CD8-positive, alpha-beta memory T cell (primary cell): ENCODE results near the gene DEDD. TPM values are rescaled to one million over a fixed set of nuclear protein-coding genes. Genes with fewer than 3 reads are reported as not detected.
"Not testable (repeated sequence)": the region's sequence is repeated elsewhere in the genome, so short reads cannot be mapped to it uniquely, and the experiment has no call there.

Experiments used
- CTCF ChIA-PET: fragments of 350-600 bp; sonication (Branson Sonifier 250); formaldehyde crosslinking; loops from one replicate; lab custom pipeline; 2021; ENCODE audit warnings: antibody characterized with exemption; lab: Charles Lee
- POLR2A ChIA-PET: fragments of 350-600 bp; sonication (Branson Sonifier 250); formaldehyde crosslinking; loops from one replicate; lab custom pipeline; 2021; ENCODE audit warnings: antibody characterized with exemption; lab: Charles Lee
- DNase-seq, 5 donors: peaks; one replicate each; pipeline versions ENCODE4 v3.0.0 to v3.0.0-alpha.2; 2020 to 2022; ENCODE audit warnings: mixed read lengths in 1 of 5
- H3K27ac ChIP-seq: one replicate; pipeline ENCODE4 v1.7.0; 2013; ENCODE audit warnings: low read depth, mild to moderate bottlenecking, low read length, moderate library complexity
- H3K27me3 ChIP-seq: 2 replicates; pipeline ENCODE4 v1.7.0; 2013; ENCODE audit warnings: low read length, mild to moderate bottlenecking; ENCODE audit not compliant: insufficient read depth, poor library complexity, severe bottlenecking
- H3K36me3 ChIP-seq: 2 replicates; pipeline ENCODE4 v1.7.0; 2013; ENCODE audit warnings: mild to moderate bottlenecking, low read length, moderate library complexity; ENCODE audit not compliant: insufficient read depth
- H3K4me1 ChIP-seq: 2 replicates; pipeline ENCODE4 v1.7.0; 2013; ENCODE audit warnings: mild to moderate bottlenecking, low read length, moderate library complexity; ENCODE audit not compliant: insufficient read depth
- H3K4me3 ChIP-seq: 2 replicates; pipeline ENCODE4 v1.7.0; 2013; ENCODE audit warnings: mild to moderate bottlenecking, low read length
- H3K9me3 ChIP-seq: 2 replicates; pipeline ENCODE4 v1.7.0; 2013; ENCODE audit warnings: mild to moderate bottlenecking, low read length
- H3K27ac Mint-ChIP-seq, 8 donors: one replicate each; pipeline ENCODE4 v1.8.0; 2020 to 2021; ENCODE audit warnings: mixed read lengths in 8 of 8, mild to moderate bottlenecking in 6 of 8, inconsistent platforms in 3 of 8, moderate library complexity in 3 of 8
- H3K27me3 Mint-ChIP-seq, 2 donors: one replicate each; pipeline ENCODE4 v1.8.0; 2020 to 2021; ENCODE audit warnings: mixed read lengths in 2 of 2, mild to moderate bottlenecking in 1 of 2, moderate library complexity in 1 of 2
- H3K36me3 Mint-ChIP-seq, 3 donors: one replicate each; pipeline ENCODE4 v1.8.0; 2020 to 2021; ENCODE audit warnings: mixed read lengths in 3 of 3, inconsistent platforms in 1 of 3, mild to moderate bottlenecking in 1 of 3
- H3K4me1 Mint-ChIP-seq, 3 donors: one replicate each; pipeline ENCODE4 v1.8.0; 2020 to 2021; ENCODE audit warnings: mixed read lengths in 3 of 3, inconsistent platforms in 1 of 3, mild to moderate bottlenecking in 1 of 3
- H3K4me3 Mint-ChIP-seq, 7 donors: one replicate each; pipeline ENCODE4 v1.8.0; 2020 to 2021; ENCODE audit warnings: mixed read lengths in 7 of 7, mild to moderate bottlenecking in 6 of 7, moderate library complexity in 4 of 7, inconsistent platforms in 2 of 7
- H3K9me3 Mint-ChIP-seq, 5 donors: one replicate each; pipeline ENCODE4 v1.8.0; 2020 to 2022; ENCODE audit warnings: mixed read lengths in 5 of 5, mild to moderate bottlenecking in 3 of 5, moderate library complexity in 2 of 5, inconsistent platforms in 1 of 5
- polyA plus RNA-seq: library from polyadenylated mRNA; unstranded; fragments of 300-500 nt; fragmentation: Illumina TruSeq; gene quantifications from one replicate; pipeline ENCODE4 v1.2.3, GENCODE V29; 2021
- total RNA-seq, 2 experiments: library from RNA; stranded (reverse); gene quantifications; one replicate each; pipeline ENCODE4 v1.2.3, GENCODE V29; 2021

Gene DEDD
- total and polyA plus RNA-seq, 3 experiments from 2014 or later, result 30.0 to 41.9 (median 41.0) TPM

- Mint-ChIP-seq H3K4me1 (peaks cover 37 to 44% (median 38%) of the 10 kb centered on the region in 3 donors), H3K9me3 (no peaks in the 10 kb centered on the region), H3K27me3 (no peaks in the 10 kb centered on the region), H3K27ac (peak overlapping the region in 4 of 8 donors; percentile 8 to 70 (median 47)), H3K4me3 (peak overlapping the region in 1 of 7 donors; percentile 63), H3K36me3 (peaks cover 0 to 82% (median 13%) of the 10 kb centered on the region in 3 donors)
- Histone ChIP-seq H3K27me3 (no peaks in the 10 kb centered on the region), H3K4me3 (no peak overlapping the region), H3K36me3 (peaks cover 37% of the 10 kb centered on the region), H3K27ac (no peak overlapping the region), H3K4me1 (peaks cover 34% of the 10 kb centered on the region), H3K9me3 (no peaks in the 10 kb centered on the region)
- POLR2A ChIA-PET, result no interaction called here
- CTCF ChIA-PET, result interaction anchor here (0.9 kb wide), 1 partner anchor 14 kb away, joined by 3 read pairs; no protein-coding TSS in a partner anchor
- no peak for DNase-seq
Measured at GRCh38 chr1:161122967-161123366, 9.5 kb downstream of the DEDD start.

- CTCF ChIA-PET, result interaction anchor here (0.9 to 1.1 kb wide), 2 partner anchors 13 to 76 kb away, joined by 3 read pairs; partner anchors contain the start of gene USF1
- Mint-ChIP-seq H3K9me3 (no peaks in the 10 kb centered on the region), H3K36me3 (peaks cover 0 to 78% (median 13%) of the 10 kb centered on the region in 3 donors), H3K27me3 (no peaks in the 10 kb centered on the region), H3K27ac (peak overlapping the region in 5 of 8 donors; percentile 19 to 68 (median 38)), H3K4me3 (no peak overlapping the region), H3K4me1 (peaks cover 31 to 44% (median 34%) of the 10 kb centered on the region in 3 donors)
- Histone ChIP-seq H3K27ac (no peak overlapping the region), H3K4me1 (peaks cover 31% of the 10 kb centered on the region), H3K4me3 (no peak overlapping the region), H3K36me3 (peaks cover 33% of the 10 kb centered on the region), H3K9me3 (no peaks in the 10 kb centered on the region), H3K27me3 (no peaks in the 10 kb centered on the region)
- POLR2A ChIA-PET, result interaction anchor here (0.7 to 1.0 kb wide), 2 partner anchors 9 to 32 kb away, joined by 3 read pairs; partner anchors contain the start of gene UFC1
- no peak for DNase-seq
Measured at GRCh38 chr1:161121834-161122233, 10.6 kb downstream of the DEDD start.

DNA sequence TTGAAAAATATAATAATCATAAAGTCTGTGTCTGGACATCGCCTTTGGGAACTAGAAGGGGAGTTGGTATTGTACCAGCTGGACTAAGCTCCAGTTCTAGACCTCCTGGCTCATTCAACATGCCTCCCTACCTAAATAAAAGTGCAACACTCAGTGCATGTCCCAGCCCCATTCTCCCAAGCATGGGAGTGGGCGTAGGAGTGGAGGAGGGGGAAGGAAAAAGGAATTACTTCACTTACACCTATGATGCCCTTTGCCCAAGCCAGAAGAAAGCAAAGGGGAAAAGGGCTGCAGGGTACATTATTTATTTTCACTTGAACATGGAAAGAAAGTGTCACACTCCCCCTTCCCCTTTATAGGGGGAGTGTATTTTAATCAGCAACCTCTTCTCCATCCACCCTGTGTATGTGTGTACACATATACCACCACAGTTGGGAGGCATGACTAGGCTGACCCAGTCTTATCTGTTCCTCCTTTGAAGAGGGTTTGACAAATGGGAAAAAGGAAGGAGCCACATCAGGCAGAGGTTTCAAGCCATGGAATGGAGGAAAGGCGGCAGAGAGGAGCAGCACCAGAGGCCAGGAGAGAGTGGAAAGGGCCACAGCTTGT, 11.3 kb downstream of the DEDD start:
- no peak overlapping the region for H3K4me3 ChIP-seq
- peaks cover 30% of the 10 kb centered on the region for H3K36me3 ChIP-seq
- Mint-ChIP-seq H3K4me3 (no peak overlapping the region), H3K27ac (peak overlapping the region in 5 of 8 donors; percentile 19 to 91 (median 51)), H3K27me3 (no peaks in the 10 kb centered on the region), H3K36me3 (peaks cover 0 to 76% (median 9%) of the 10 kb centered on the region in 3 donors), H3K9me3 (no peaks in the 10 kb centered on the region), H3K4me1 (peaks cover 33 to 47% (median 36%) of the 10 kb centered on the region in 3 donors)
- no peaks in the 10 kb centered on the region for H3K27me3 ChIP-seq
- peaks cover 35% of the 10 kb centered on the region for H3K4me1 ChIP-seq
- no peaks in the 10 kb centered on the region for H3K9me3 ChIP-seq
- ChIA-PET POLR2A (interaction anchor here (1.0 kb wide), 1 partner anchor 9 kb away, joined by 3 read pairs; no protein-coding TSS in a partner anchor), CTCF (interaction anchor here (0.6 to 1.1 kb wide), 2 partner anchors 75 to 98 kb away, joined by 3 to 4 read pairs; partner anchors contain the start of gene USF1)
- H3K27ac ChIP-seq, result no peak overlapping the region
- DNase-seq, result no peak

- POLR2A ChIA-PET, result no interaction called here
- H3K36me3 ChIP-seq, result peaks cover 28% of the 10 kb centered on the region
- H3K4me1 ChIP-seq, result peaks cover 49% of the 10 kb centered on the region
- H3K4me1 Mint-ChIP-seq, result peaks cover 44 to 59% (median 49%) of the 10 kb centered on the region in 3 donors
- CTCF ChIA-PET, result interaction anchor here (1.5 kb wide), 1 partner anchor 14 kb away, joined by 4 read pairs; no protein-coding TSS in a partner anchor
- peak overlapping the region; percentile 98 for H3K4me3 ChIP-seq
- peak overlapping the region; percentile 91 to 99 (median 96) for H3K27ac Mint-ChIP-seq
- peak overlapping the region; percentile 98 for H3K27ac ChIP-seq
- H3K27me3 Mint-ChIP-seq, result no peaks in the 10 kb centered on the region
- DNase-seq, result peak; percentile 38 to 78 (median 64)
- H3K27me3 ChIP-seq, result no peaks in the 10 kb centered on the region
- no peaks in the 10 kb centered on the region for H3K9me3 Mint-ChIP-seq
- H3K9me3 ChIP-seq, result no peaks in the 10 kb centered on the region
- H3K36me3 Mint-ChIP-seq, result peaks cover 0 to 66% (median 7%) of the 10 kb centered on the region in 3 donors
- peak overlapping the region; percentile 78 to 98 (median 93) for H3K4me3 Mint-ChIP-seq
Measured at GRCh38 chr1:161119092-161119903, 13.2 kb downstream of the DEDD start.

DNA sequence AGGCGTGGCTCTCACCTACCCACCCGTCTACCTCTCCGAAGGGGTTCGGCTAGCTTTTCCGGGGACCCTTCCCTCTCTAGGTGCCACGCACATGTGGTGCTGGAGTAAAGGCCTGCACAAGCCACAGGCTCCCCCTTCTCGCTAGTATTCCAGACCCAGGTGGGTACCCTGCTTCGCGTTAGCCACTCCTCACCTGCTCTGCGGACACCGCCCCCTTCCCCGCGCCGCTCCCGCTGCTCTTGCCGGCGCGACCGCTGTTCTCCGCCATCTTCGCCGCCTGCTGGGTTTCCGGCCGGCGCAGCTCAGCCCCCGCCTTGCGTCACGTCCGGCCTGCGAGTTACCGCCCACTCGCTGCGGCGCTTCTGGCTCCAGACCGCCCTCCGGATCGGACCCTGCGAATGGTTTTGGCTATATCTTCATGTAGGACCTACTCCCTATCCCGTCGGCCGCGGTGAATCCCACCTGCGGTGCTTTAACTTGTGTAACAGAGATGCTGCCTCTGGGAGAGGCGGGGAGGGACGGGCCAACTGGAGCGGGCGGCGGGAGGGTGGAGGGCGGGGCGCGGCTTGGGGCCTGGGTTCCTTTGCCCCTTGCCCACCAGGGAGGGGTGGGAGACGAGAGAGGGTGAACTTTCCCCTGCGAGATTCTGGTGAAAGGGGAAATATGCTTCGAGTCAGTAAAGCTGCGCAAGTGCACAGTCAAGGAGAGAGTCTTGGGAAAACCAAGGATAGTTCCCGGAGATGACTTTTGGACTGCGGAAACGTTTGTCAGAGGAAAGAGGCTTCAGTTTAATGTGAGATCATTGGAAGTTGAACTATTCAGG, 14.5 kb downstream of the DEDD start, which contains the start of the genes NIT1 and PFDN2:
NIT1 (plus strand) TSS at position 347 of the 823 bp plus-strand sequence; CDS start at position 419, 72 bp downstream.
PFDN2 (minus strand) TSS at position 279 of the 823 bp plus-strand sequence; CDS start at position 268, 11 bp downstream.
- ChIA-PET POLR2A (interaction anchor here (0.6 to 2.3 kb wide), 9 partner anchors 14 to 856 kb away, joined by 3 to 11 read pairs (median 3); partner anchors contain the start of genes ARHGAP30, DCAF8, DEDD and KLHDC9), CTCF (interaction anchor here (0.6 to 2.3 kb wide), 12 partner anchors 15 to 263 kb away, joined by 3 to 7 read pairs (median 4); partner anchors contain the start of genes DEDD, KLHDC9, TSTD1 and USF1)
- no peaks in the 10 kb centered on the region for H3K27me3 ChIP-seq
- Mint-ChIP-seq H3K4me3 (peak within 1 kb of the TSS; percentile 92 to 98 (median 94)), H3K27me3 (no peaks in the 10 kb centered on the region), H3K4me1 (peaks cover 57 to 72% (median 62%) of the 10 kb centered on the region in 3 donors), H3K36me3 (peaks cover 0 to 60% (median 6%) of the 10 kb centered on the region in 3 donors), H3K9me3 (no peaks in the 10 kb centered on the region), H3K27ac (peak within 1 kb of the TSS; percentile 91 to 98 (median 96))
- H3K4me1 ChIP-seq, result peaks cover 53% of the 10 kb centered on the region
- peak within 1 kb of the TSS; percentile 98 for H3K4me3 ChIP-seq
- peak within 1 kb of the TSS; percentile 98 for H3K27ac ChIP-seq
- peaks cover 23% of the 10 kb centered on the region for H3K36me3 ChIP-seq
- peak; percentile 76 to 89 (median 83) for DNase-seq
- no peaks in the 10 kb centered on the region for H3K9me3 ChIP-seq

- DNase-seq, H3K9me3 Mint-ChIP-seq, H3K4me3 ChIP-seq, H3K9me3 ChIP-seq, H3K27me3 ChIP-seq, H3K27ac ChIP-seq, H3K36me3 ChIP-seq, H3K27me3 Mint-ChIP-seq: not testable (repeated sequence)
- ChIA-PET CTCF (interaction anchor here (2.3 kb wide), 1 partner anchor 16 kb away, joined by 5 read pairs; no protein-coding TSS in a partner anchor), POLR2A (interaction anchor here (2.3 kb wide), 1 partner anchor 38 kb away, joined by 5 read pairs; the partner anchor contains the start of gene UFC1)
- H3K4me1 Mint-ChIP-seq, result peaks cover 70 to 88% (median 78%) of the 10 kb centered on the region in 3 donors
- peak overlapping the region; percentile 11 to 95 (median 93) for H3K4me3 Mint-ChIP-seq
- H3K36me3 Mint-ChIP-seq, result peaks cover 0 to 44% (median 5%) of the 10 kb centered on the region in 3 donors
- peaks cover 53% of the 10 kb centered on the region for H3K4me1 ChIP-seq
- H3K27ac Mint-ChIP-seq, result peak overlapping the region in 5 of 8 donors; percentile 21 to 95 (median 80)
Measured at GRCh38 chr1:161115961-161116360, 16.5 kb downstream of the DEDD start.
